Large intestine (tissue), 3 donors: Measurements from ENCODE around the gene STK39. TPM values are rescaled to one million over a fixed set of nuclear protein-coding genes. Genes with fewer than 3 reads are reported as not detected.
"Not testable (repeated sequence)": the region's sequence is repeated elsewhere in the genome, so short reads cannot be mapped to it uniquely, and the experiment has no call there.

ENCODE experiments used
- DNase-seq, 2 donors: peaks; one replicate each; pipeline versions ENCODE4 v3.0.0 to v3.0.0-alpha.2; 2013
- H3K27ac ChIP-seq: one replicate; pipeline ENCODE4 v1.5.1; 2013; ENCODE audit warnings: low read length
- H3K27me3 ChIP-seq: 2 replicates; pipeline ENCODE4 v1.6.1; 2013; ENCODE audit warnings: low read length; ENCODE audit not compliant: control insufficient read depth, insufficient read depth
- H3K36me3 ChIP-seq: 2 replicates; pipeline ENCODE4 v1.6.1; 2013; ENCODE audit warnings: low read length; ENCODE audit not compliant: control insufficient read depth, insufficient read depth
- H3K4me1 ChIP-seq: one replicate; pipeline ENCODE4 v1.6.1; 2013; ENCODE audit warnings: low read length; ENCODE audit not compliant: control insufficient read depth, insufficient read depth
- H3K4me3 ChIP-seq: one replicate; pipeline ENCODE4 v1.5.1; 2013; ENCODE audit warnings: low read length
- H3K9me3 ChIP-seq: one replicate; pipeline ENCODE4 v1.6.1; 2013; ENCODE audit warnings: mild to moderate bottlenecking, low read depth, low read length, moderate library complexity; ENCODE audit not compliant: control insufficient read depth
- WGBS: methylation state at CpG from one replicate; pipeline ENCODE4 v1.1.5; 2013; ENCODE audit warnings: low lambda C conversion rate; ENCODE audit not compliant: insufficient coverage; 5-methylcytosine and 5-hydroxymethylcytosine counted together
- polyA plus RNA-seq: library from polyadenylated mRNA; unstranded; fragments of 120-200 nt; gene quantifications from one replicate; pipeline ENCODE4 v1.2.1, GENCODE V29; 2013

The STK39 gene
- polyA plus RNA-seq, 1 donor, result 22.4 TPM

DNA sequence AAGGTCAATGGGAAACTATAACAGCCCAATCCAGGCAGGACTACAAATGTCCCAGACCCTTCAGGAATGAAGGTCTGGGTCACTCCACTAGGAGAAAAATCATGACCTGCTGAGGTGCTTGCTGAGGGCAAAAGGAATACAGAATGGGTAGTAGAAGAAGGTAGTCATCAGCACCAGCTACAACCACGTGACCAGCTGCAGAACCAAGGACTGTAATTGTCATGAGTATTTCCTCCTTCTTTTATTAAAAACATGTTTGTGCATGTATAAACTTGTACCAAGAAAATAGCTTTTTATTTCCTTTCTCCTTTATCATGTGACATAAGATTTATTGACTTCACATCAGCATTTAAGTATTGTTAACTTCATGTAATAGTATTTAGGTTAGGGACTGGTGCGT lies 15.5 kb upstream of the STK39 start:
- not testable (repeated sequence) for H3K27me3 ChIP-seq, H3K27ac ChIP-seq, DNase-seq, H3K4me3 ChIP-seq, H3K36me3 ChIP-seq, H3K4me1 ChIP-seq, H3K9me3 ChIP-seq
- WGBS, result no CpG with 5 or more reads among the region's 2 CpGs

DNA sequence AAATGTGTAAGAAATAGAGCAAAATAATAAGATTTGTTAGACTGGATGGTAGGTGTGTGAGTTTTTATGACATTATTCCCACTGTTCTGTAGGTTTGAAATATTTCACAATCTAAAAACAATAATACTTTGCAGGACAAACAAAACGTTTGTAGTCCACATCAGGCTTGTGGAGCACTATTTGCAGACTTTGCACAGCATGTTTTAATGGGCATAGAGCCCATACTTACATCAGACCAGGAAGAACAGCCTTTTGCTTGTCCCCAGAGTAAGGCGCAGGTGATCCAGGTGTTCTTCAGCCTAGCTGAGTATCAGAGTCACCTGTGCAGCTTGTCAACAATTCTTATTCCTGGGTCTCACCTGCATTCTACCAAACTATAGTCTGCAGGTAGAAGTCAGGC lies 9.1 kb upstream of the STK39 start:
- peak in 1 of 2 donors; percentile 48 for DNase-seq
- Histone ChIP-seq H3K4me3 (no peak overlapping the region), H3K9me3 (peaks cover 2% of the 10 kb centered on the region), H3K27ac (no peak overlapping the region), H3K36me3 (no peaks in the 10 kb centered on the region), H3K27me3 (no peaks in the 10 kb centered on the region), H3K4me1 (no peaks in the 10 kb centered on the region)
- no CpG with 5 or more reads among the region's 2 CpGs for WGBS

DNA sequence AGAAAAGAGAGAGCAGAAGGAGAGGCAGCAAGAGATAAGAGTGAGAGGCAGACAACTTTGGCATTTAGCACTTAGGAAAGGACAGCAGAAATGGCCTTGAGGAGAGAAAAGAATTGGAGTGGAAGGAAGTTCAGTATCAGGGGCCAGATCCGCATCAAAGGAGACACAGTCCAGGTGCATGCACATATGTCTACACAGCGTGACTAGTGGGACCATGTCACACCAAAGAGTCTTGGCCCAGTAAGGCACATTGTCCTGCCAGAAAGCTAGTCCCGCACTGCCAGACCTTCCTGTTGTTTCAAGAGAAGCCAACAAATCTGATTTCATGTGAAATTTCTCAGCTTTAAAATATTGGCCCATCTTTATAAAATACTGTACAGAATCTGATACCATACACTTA lies 8.5 kb upstream of the STK39 start:
- Histone ChIP-seq H3K27me3 (no peaks in the 10 kb centered on the region), H3K4me1 (no peaks in the 10 kb centered on the region), H3K36me3 (no peaks in the 10 kb centered on the region), H3K4me3 (no peak overlapping the region), H3K9me3 (peaks cover 2% of the 10 kb centered on the region), H3K27ac (no peak overlapping the region)
- WGBS, result 100% methylated on average over 1 of the region's 3 CpGs
- no peak for DNase-seq

DNA sequence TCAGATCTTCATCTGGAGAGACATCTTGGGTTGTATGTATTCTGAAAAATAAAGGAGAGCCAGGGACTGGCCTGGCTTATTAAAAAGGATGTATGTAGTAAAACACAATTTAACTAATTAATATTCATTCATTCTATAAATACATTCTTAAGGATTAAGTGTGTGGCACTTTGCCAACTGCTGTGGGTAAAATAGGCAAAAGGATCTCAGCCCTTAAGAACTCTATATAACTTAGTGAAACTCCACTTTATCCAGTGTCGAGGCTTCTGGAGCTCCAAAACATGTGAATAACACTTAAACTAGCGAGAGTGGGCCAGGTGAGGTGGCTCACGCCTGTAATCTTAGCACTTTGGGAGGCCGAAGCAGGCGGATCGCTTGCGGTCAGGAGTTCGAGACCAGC lies 7.7 kb upstream of the STK39 start:
- H3K9me3 ChIP-seq, result peaks cover 2% of the 10 kb centered on the region
- no peak for DNase-seq
- H3K4me3 ChIP-seq, result no peak overlapping the region
- H3K36me3 ChIP-seq, result no peaks in the 10 kb centered on the region
- no peaks in the 10 kb centered on the region for H3K27me3 ChIP-seq
- no CpG with 5 or more reads among the region's 8 CpGs for WGBS
- no peaks in the 10 kb centered on the region for H3K4me1 ChIP-seq
- no peak overlapping the region for H3K27ac ChIP-seq

DNA sequence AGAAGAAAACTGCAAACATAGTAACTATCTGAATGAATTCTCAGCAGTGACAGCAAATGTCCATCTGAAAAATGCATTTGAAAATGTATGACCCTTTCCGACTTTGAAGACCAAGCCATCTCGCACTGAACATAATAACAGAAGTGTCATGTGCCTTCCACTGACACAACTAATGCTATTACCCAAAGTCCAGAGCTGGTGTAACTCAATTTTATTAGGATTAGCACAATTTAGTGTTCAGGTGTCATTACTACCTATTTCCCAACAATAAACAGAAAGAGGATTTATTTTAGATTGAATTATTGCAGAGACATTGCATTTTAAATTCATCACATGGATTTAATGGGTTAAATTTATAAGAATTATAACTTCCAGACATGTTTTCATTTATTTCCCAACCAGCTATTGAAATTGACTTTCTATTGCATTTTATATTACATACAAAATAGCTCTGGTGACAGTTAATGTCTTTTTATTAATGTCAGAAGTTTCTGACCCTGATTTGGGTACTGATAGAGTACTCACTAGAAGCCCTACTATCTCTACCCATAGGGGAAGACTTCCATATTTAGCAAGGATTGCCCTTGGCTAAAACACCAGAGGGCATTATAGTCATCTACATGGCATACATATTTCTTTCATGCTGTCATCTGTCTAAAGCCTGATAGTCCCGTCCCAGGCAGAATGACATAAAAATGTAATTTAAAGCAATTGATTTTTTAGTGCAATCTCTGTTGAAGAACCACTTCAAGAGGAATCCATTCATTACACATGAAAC lies 7.0 kb upstream of the STK39 start:
- Histone ChIP-seq H3K4me1 (no peaks in the 10 kb centered on the region), H3K27me3 (no peaks in the 10 kb centered on the region), H3K36me3 (no peaks in the 10 kb centered on the region), H3K4me3 (no peak overlapping the region), H3K27ac (no peak overlapping the region), H3K9me3 (peaks cover 2% of the 10 kb centered on the region)
- peak in 1 of 2 donors; percentile 29 for DNase-seq
- no CpG with 5 or more reads among the region's 3 CpGs for WGBS

DNA sequence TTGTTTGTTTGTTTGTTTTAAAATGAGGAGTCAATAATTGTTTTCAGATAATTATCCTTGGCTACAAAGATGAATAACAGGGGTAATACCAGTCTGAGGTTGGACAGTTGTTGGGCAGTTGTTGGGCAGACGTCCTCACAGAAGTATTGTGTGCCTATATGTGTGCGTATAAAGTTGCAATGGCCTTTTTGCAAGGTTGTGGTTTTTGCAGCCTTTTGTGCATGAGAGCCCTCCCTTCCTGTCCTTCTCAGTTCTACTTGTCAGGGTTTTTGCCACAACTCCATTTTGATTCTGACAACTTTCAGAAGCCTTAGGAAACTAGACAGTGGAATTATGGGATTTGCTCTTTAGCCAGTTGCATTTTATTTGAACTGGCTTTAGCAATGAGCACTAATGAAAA lies 6.0 kb upstream of the STK39 start:
- H3K27me3 ChIP-seq, result no peaks in the 10 kb centered on the region
- H3K27ac ChIP-seq, result no peak overlapping the region
- no peaks in the 10 kb centered on the region for H3K36me3 ChIP-seq
- no CpG with 5 or more reads among the region's 2 CpGs for WGBS
- no peak overlapping the region for H3K4me3 ChIP-seq
- H3K4me1 ChIP-seq, result no peaks in the 10 kb centered on the region
- no peak for DNase-seq
- peaks cover 2% of the 10 kb centered on the region for H3K9me3 ChIP-seq

DNA sequence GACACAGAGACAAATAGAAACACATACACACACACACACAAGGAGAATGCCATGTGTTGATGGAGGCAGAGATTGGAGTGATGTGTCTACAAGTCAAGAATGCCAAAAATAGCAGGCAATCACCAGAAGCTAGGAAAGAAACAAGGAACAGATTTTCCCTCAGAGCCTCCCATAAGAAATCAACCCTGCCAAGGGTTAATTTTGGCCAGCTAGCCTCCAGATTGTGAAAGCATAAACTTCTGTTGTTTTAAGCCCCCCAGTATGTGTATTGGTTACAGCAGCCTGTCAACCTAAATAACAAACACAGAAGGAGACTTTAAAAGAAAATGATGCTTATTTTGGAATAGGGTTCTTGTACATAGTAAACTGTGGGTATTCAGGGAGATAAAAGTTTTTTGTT lies 5.6 kb upstream of the STK39 start:
- Histone ChIP-seq H3K9me3 (no peaks in the 10 kb centered on the region), H3K4me1 (no peaks in the 10 kb centered on the region), H3K27me3 (no peaks in the 10 kb centered on the region), H3K36me3 (no peaks in the 10 kb centered on the region), H3K4me3 (no peak overlapping the region), H3K27ac (no peak overlapping the region)
- DNase-seq, result no peak

DNA sequence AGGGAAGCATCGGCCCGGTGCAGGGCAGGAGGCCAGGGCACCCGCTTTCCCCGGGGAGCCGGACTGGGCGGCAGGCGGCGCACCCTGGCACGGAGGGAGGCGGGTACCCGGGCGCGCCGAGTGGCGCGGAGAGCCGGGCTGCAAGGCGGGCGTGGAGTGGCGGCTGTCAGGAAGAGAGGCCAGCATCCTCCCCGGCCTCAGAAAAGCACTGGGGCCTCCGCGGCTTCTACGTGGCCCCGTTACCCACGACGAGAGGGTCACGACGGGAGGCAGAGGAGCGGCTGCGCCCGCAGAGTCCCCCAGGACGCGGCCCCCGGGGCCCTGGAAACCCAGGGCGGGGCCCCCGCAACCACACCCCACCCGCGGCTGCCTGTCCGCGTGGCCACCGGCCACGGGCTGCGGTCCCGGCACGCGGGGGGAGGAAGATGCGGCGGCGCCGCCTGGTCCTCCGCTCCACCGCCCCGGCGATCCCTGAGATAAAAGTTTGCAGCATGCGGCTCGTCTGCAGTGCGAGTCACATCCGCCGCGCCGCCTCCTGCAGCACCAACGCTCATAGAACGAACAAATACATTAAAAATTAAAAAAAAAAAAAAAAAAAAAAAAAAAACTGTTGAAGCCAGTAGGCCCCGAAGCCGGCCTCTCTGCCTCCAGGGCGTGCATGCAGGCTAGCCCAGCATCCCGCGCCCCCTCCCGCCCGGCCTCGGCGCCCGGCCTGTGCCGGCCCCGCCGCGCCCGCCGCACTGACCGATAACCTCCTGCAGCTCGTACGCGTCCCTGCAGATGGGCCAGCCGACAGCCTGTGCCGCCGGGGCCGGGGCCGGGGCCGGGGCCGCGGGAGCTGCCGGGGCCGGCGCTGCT lies 683 bp downstream of the STK39 start:
- no peaks in the 10 kb centered on the region for H3K9me3 ChIP-seq
- H3K4me1 ChIP-seq, result peaks cover 13% of the 10 kb centered on the region
- no peaks in the 10 kb centered on the region for H3K27me3 ChIP-seq
- H3K27ac ChIP-seq, result peak overlapping the region; percentile 59
- no CpG with 5 or more reads among the region's 95 CpGs for WGBS
- H3K36me3 ChIP-seq, result no peaks in the 10 kb centered on the region
- DNase-seq, result peak; percentile 49 to 71
- peak overlapping the region; percentile 55 for H3K4me3 ChIP-seq

DNA sequence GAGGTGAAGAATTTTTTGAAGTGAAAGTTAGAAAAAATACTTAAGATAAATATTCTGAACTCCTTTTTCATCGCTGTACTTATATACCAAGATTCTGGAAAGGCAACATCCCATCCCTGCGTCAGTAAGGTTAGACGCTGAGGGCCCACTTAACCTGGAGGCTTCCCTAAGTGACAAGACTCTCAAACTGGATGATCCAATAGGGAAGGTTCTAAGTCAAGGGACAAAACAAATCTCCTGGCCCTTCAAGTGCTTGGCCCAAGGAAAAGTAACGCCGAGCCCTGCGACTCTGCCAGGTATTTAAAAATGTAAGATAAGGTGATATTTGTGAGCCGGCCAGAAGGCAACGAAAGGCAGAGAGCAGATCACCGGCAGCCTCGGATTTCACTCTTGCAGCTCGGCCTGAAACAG lies 1.3 kb downstream of the STK39 start:
- Histone ChIP-seq H3K36me3 (no peaks in the 10 kb centered on the region), H3K4me3 (peak overlapping the region; percentile 55), H3K4me1 (peaks cover 13% of the 10 kb centered on the region), H3K27me3 (no peaks in the 10 kb centered on the region), H3K27ac (peak overlapping the region; percentile 59), H3K9me3 (no peaks in the 10 kb centered on the region)
- WGBS, result no CpG with 5 or more reads among the region's 11 CpGs
- no peak for DNase-seq

DNA sequence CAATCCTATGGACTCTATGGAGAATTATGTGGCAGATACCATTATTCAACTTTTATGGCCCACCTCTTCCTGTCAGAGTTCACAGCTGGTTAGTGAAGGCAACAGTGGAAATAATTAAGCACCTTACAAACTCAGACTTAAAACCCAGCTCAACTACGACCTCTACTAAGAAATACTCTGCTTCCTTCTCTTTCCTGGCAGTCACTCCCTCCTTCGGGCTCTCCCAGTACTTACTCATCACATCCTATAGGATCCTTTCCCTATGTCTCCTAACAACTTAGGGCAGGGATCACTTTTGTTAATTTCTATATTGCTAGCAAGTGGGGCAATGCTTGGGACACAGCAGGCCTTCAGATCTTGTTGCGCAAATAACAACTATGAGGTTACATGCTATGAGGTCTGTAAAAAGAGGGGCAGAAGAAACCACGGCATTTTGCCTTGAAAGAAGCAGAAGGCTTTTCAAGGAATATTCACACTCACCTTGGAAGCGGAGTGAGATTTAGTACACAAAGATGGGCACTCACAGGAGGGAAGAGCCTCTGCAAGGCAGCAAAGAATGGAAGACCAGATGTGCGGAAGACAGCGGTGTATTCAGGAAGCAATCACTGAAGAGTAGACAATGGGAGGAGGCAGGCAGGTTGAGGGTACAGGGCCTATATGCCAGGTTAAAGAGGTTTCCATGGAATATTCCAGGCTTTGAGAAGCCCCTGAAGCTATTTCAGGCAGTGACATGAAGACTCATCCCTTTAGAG lies 2.1 kb downstream of the STK39 start:
- no peaks in the 10 kb centered on the region for H3K27me3 ChIP-seq
- WGBS, result 20% methylated on average over 1 of the region's 7 CpGs

More for the DNA sequence above, 2.1 kb downstream of the STK39 start:
- no peaks in the 10 kb centered on the region for H3K9me3 ChIP-seq
- no peak overlapping the region for H3K4me3 ChIP-seq
- H3K27ac ChIP-seq, result peak overlapping the region; percentile 54
- H3K4me1 ChIP-seq, result peaks cover 13% of the 10 kb centered on the region
- peak in 1 of 2 donors; percentile 44 for DNase-seq
- no peaks in the 10 kb centered on the region for H3K36me3 ChIP-seq
